GM12878 (cell line): ENCODE data around the gene OR2H2. TPM values are rescaled to one million over a fixed set of nuclear protein-coding genes. Genes with fewer than 3 reads are reported as not detected.

Source experiments
- ATAC-seq: fragments of 200-7000 bp; cut with Tn5 transposase; 3 replicates; pipeline ENCODE4 v1.9.1; 2020; ENCODE audit warnings: mild to moderate bottlenecking, moderate library complexity
- BruUV-seq: library from RNA; stranded (reverse); fragments of 400-500 nt; replicated peaks from 2 replicates; lab custom pipeline; 2021; lab: Mats Ljungman, UMichigan
- CTCF ChIA-PET: fragments of 300-600 bp; sonication (Branson Sonifier 250); formaldehyde crosslinking; extraction: SDS; loops from one replicate; lab custom pipeline; 2021; ENCODE audit warnings: inconsistent platforms; lab: Yijun Ruan, JAX
- POLR2A ChIA-PET: fragments of 350-600 bp; formaldehyde crosslinking; extraction: SDS; loops from one replicate; lab custom pipeline; 2021; ENCODE audit warnings: inconsistent platforms; lab: Charles Lee
- RAD21 ChIA-PET: fragments of 300-600 bp; sonication (Branson Sonifier 250); formaldehyde crosslinking; loops from one replicate; lab custom pipeline; 2023; ENCODE audit warnings: antibody characterized with exemption; ENCODE audit not compliant: unreplicated experiment; lab: Charles Lee
- SMC1A ChIA-PET: fragments of 300-600 bp; sonication (Branson Sonifier 250); formaldehyde crosslinking; loops from one replicate; lab custom pipeline; 2023; ENCODE audit not compliant: unreplicated experiment, uncharacterized antibody; lab: Charles Lee
- DNase-seq: peaks from one replicate; pipeline ENCODE4 v3.0.0-alpha.2; 2011; ENCODE audit warnings: low read depth, low spot score
- FAIRE-seq: peaks from 3 replicates; lab custom pipeline; 2011; peaks lifted over from hg19 to GRCh38; lab: Jason Lieb, UNC
- H2AFZ ChIP-seq: 2 replicates; pipeline ENCODE4 v1.6.0; 2011; ENCODE audit warnings: low read depth, low read length, control low read depth; ENCODE audit not compliant: control insufficient read depth
- H3K27ac ChIP-seq: 2 replicates; pipeline ENCODE4 v1.5.1; 2011; ENCODE audit warnings: control low read depth; ENCODE audit not compliant: control insufficient read depth, insufficient read depth
- H3K27me3 ChIP-seq, 2 experiments: replicated peaks in 1 of 2; 2 replicates each; pipeline versions ENCODE4 v1.6.0 to v1.6.1; 2011; ENCODE audit warnings: low read length in 1 of 2; ENCODE audit not compliant: control insufficient read depth in 2 of 2, insufficient read depth in 2 of 2
- H3K36me3 ChIP-seq, 2 experiments: 2 replicates each; pipeline ENCODE4 v1.5.1; 2011; ENCODE audit warnings: low read length in 1 of 2; ENCODE audit not compliant: control insufficient read depth in 2 of 2, insufficient read depth in 2 of 2
- H3K4me1 ChIP-seq: 2 replicates; pipeline ENCODE4 v1.6.1; 2011; ENCODE audit warnings: mild to moderate bottlenecking, low read length, moderate library complexity, mixed read lengths; ENCODE audit not compliant: control insufficient read depth, insufficient read depth
- H3K4me2 ChIP-seq: 2 replicates; pipeline ENCODE4 v1.6.0; 2011; ENCODE audit warnings: control low read depth; ENCODE audit not compliant: control insufficient read depth, insufficient read depth
- H3K4me3 ChIP-seq: fragments of 200-600 bp; sonication (generic); 2 replicates; pipeline ENCODE4 v1.5.1; 2016
- H3K79me2 ChIP-seq: 2 replicates; pipeline ENCODE4 v1.6.0; 2011; ENCODE audit warnings: low read length; ENCODE audit not compliant: control insufficient read depth, insufficient read depth
- H3K9ac ChIP-seq: 2 replicates; pipeline ENCODE4 v1.8.0; 2011; ENCODE audit warnings: low read length, control low read depth, mixed read lengths; ENCODE audit not compliant: control insufficient read depth, insufficient read depth
- H3K9me3 ChIP-seq: replicated peaks from 3 replicates; pipeline ENCODE4 v1.5.1; 2011; ENCODE audit warnings: mild to moderate bottlenecking, low read length; ENCODE audit not compliant: control insufficient read depth, insufficient read depth
- H4K20me1 ChIP-seq: 2 replicates; pipeline ENCODE4 v1.6.0; 2011; ENCODE audit not compliant: control insufficient read depth, insufficient read depth
- BCL3 ChIP-seq: IDR thresholded peaks from 2 replicates; pipeline ENCODE4 v1.6.1; 2011; ENCODE audit warnings: borderline replicate concordance, low read depth, mild to moderate bottlenecking, moderate library complexity, low read length; ENCODE audit not compliant: insufficient read depth, poor library complexity, severe bottlenecking
- CREM ChIP-seq: IDR thresholded peaks from 2 replicates; pipeline ENCODE4 v1.6.1; 2014; ENCODE audit warnings: antibody characterized with exemption, low read depth
- FOXM1 ChIP-seq: IDR thresholded peaks from 2 replicates; pipeline ENCODE4 v1.6.1; 2012; ENCODE audit warnings: low read depth, mild to moderate bottlenecking, inconsistent platforms, low read length, moderate library complexity
- SMC3 ChIP-seq: IDR thresholded peaks from 2 replicates; pipeline ENCODE4 v1.6.1; 2011; ENCODE audit warnings: low read length, improper control_type of control experiment, borderline replicate concordance
- WGBS: methylation state at CpG from one replicate; pipeline ENCODE4 v1.1.6; 2016; ENCODE audit warnings: low lambda C conversion rate; ENCODE audit not compliant: insufficient replicate concordance, insufficient coverage; ENCODE audit errors: missing lambda C conversion rate; 5-methylcytosine and 5-hydroxymethylcytosine counted together
- in situ Hi-C: fragments of 300-500 bp; cut with MboI; formaldehyde crosslinking; loops from 9 replicates; pipeline ENCODE4 v1.14.3; 2018; ENCODE audit warnings: mixed read lengths
- intact Hi-C: fragments of 100-400 bp; cut with micrococcal nuclease; formaldehyde crosslinking; loops from one replicate; pipeline ENCODE4 v1.14.2; 2022; ENCODE audit not compliant: unreplicated experiment
- polyA plus RNA-seq, 11 experiments: library from polyadenylated mRNA; depleted of rRNA in 4 of 11; unstranded in 6 of 11; stranded (reverse) in 5 of 11; fragments of >200 nt; fragmentation: Nextera tagmentation in 4 of 11; fragmentation: Illumina TruSeq in 1 of 11; extraction: Ambion mirVana in 4 of 11; extraction: Trizol in 1 of 11; gene quantifications; 1 replicate in 1 of 11; 2 replicates in 10 of 11; pipeline versions ENCODE4 v1.2.1 to v1.2.3, GENCODE V29; 2011 to 2016; ENCODE audit warnings: inconsistent platforms in 2 of 11, missing spikeins in 2 of 11, low read depth in 1 of 11
- total RNA-seq, 4 experiments: library from RNA; depleted of rRNA in 3 of 4; stranded (reverse); fragments of >200 nt in 3 of 4; fragmentation: Illumina TruSeq in 1 of 4; extraction: Trizol in 1 of 4; gene quantifications; 2 replicates each; pipeline versions ENCODE4 v1.2.1 to v1.2.3, GENCODE V29; 2013 to 2021
- TF ChIP-seq, protein P1 (sequence below): fragments of 450-650 bp; IDR thresholded peaks from 2 replicates; pipeline ENCODE4 v1.6.1; 2017; ENCODE audit warnings: antibody characterized with exemption, mild to moderate bottlenecking, moderate library complexity
- TF ChIP-seq, protein P2 (sequence below), 3 experiments: IDR thresholded peaks in 2 of 3; conservative IDR thresholded peaks in 1 of 3; 2 replicates each; pipeline ENCODE4 v1.5.1; 2011; ENCODE audit warnings: low read depth in 3 of 3, low read length in 3 of 3, mild to moderate bottlenecking in 3 of 3, control low read depth in 2 of 3, moderate library complexity in 2 of 3, inconsistent platforms in 1 of 3, mixed read lengths in 1 of 3; ENCODE audit not compliant: control insufficient read depth in 2 of 3, insufficient read depth in 1 of 3; ENCODE audit errors: extremely low read depth in 1 of 3

The OR2H2 gene
- total and polyA plus RNA-seq, 10 of the 15 experiments (the other 5 are each of a cell fraction or from before 2014, with no cell fraction given) = not detected

DNA sequence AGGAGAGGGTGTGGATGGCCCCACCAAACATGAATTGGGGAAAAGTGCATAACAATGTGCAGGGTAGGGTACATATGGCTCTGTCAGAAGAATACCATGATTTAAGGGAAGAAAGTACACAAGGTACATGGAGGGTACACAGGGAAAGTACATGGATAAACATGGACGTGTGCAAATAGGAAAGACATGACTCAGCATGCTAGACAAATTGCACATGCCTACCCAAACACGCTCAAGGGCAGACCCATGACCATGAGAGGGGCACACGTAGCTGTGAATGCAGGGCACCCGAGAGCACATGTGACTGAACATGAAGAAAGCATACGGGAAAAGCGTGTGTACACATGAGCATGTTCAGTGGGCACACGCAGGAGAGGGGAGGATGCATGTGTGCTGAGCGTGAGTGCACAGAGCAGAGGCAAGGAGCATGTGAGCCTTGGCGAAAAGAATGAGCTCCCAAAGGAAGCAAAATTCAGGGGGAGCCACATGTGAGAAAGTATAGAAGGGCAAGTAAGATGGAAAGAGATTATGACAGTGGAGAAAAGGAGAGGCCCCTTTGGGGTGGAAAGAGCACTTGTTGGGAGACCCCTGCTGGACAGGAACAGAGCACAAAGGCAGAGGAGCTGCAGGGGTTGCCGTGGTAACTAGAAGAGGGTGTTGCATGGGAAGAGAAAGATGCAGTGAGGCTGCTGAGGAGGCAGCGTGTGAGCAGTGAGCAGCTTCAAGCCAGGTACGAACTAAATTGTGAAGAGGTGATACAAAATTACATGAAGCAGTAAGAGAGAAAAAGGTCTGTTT lies 17.8 kb downstream of the OR2H2 start:
- Histone ChIP-seq H3K27ac (no peak overlapping the region), H4K20me1 (no peaks in the 10 kb centered on the region), H2AFZ (no peak overlapping the region)
- no TSS peak for BruUV-seq
- ChIA-PET CTCF (interaction anchor here (0.6 to 1.9 kb wide), 3 partner anchors 13 to 594 kb away, joined by 3 to 5 read pairs (median 3); no protein-coding TSS in a partner anchor), RAD21 (no interaction called here)
- 62% methylated on average over 12 of the region's 12 CpGs for whole genome bisulfite sequencing
- ATAC-seq = peak; percentile 44; the same call in 1 of the 3 replicates
- in situ Hi-C loops = no loop called here
- TF ChIP-seq, protein P1, sequence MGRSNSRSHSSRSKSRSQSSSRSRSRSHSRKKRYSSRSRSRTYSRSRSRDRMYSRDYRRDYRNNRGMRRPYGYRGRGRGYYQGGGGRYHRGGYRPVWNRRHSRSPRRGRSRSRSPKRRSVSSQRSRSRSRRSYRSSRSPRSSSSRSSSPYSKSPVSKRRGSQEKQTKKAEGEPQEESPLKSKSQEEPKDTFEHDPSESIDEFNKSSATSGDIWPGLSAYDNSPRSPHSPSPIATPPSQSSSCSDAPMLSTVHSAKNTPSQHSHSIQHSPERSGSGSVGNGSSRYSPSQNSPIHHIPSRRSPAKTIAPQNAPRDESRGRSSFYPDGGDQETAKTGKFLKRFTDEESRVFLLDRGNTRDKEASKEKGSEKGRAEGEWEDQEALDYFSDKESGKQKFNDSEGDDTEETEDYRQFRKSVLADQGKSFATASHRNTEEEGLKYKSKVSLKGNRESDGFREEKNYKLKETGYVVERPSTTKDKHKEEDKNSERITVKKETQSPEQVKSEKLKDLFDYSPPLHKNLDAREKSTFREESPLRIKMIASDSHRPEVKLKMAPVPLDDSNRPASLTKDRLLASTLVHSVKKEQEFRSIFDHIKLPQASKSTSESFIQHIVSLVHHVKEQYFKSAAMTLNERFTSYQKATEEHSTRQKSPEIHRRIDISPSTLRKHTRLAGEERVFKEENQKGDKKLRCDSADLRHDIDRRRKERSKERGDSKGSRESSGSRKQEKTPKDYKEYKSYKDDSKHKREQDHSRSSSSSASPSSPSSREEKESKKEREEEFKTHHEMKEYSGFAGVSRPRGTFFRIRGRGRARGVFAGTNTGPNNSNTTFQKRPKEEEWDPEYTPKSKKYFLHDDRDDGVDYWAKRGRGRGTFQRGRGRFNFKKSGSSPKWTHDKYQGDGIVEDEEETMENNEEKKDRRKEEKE = no peak
- TF ChIP-seq CREM (no peak), FOXM1 (no peak), BCL3 (peak; percentile 73), SMC3 (0 out of 2 replicates have a peak, but pooled peaks have one; percentile 6)
- TF ChIP-seq, protein P2, sequence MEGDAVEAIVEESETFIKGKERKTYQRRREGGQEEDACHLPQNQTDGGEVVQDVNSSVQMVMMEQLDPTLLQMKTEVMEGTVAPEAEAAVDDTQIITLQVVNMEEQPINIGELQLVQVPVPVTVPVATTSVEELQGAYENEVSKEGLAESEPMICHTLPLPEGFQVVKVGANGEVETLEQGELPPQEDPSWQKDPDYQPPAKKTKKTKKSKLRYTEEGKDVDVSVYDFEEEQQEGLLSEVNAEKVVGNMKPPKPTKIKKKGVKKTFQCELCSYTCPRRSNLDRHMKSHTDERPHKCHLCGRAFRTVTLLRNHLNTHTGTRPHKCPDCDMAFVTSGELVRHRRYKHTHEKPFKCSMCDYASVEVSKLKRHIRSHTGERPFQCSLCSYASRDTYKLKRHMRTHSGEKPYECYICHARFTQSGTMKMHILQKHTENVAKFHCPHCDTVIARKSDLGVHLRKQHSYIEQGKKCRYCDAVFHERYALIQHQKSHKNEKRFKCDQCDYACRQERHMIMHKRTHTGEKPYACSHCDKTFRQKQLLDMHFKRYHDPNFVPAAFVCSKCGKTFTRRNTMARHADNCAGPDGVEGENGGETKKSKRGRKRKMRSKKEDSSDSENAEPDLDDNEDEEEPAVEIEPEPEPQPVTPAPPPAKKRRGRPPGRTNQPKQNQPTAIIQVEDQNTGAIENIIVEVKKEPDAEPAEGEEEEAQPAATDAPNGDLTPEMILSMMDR (IDR thresholded peaks at IDR 0.05 in 2 of 3, conservative IDR thresholded peaks at IDR 0.05 in 1 of 3; ENCODE audit: control insufficient read depth in 2 of 3, extremely low read depth in 1 of 3, insufficient read depth in 1 of 3, low read depth in 3 of 3, low read length in 3 of 3) = peak in 2 of 3 experiments; percentile 20 to 22; a peak in 2 of 6 replicates
- TF ChIP-seq, all 136 proteins: peak for 3
- FAIRE-seq = no peak
- H3K4me2 ChIP-seq = no peak overlapping the region
- no peaks in the 10 kb centered on the region for H3K36me3 ChIP-seq
- no peak overlapping the region for H3K4me3 ChIP-seq
- DNase-seq = no peak
- no peak overlapping the region for H3K9ac ChIP-seq
- H3K4me1 ChIP-seq = no peaks in the 10 kb centered on the region
- POLR2A ChIA-PET = no interaction called here
- SMC1A ChIA-PET = interaction anchor here (0.6 kb wide), 1 partner anchor 47 kb away, joined by 3 read pairs; no protein-coding TSS in a partner anchor
- no peaks in the 10 kb centered on the region for H3K79me2 ChIP-seq
- no peaks in the 10 kb centered on the region for H3K27me3 ChIP-seq
- no peaks in the 10 kb centered on the region for H3K9me3 ChIP-seq
- intact Hi-C loops = no loop called here
